HepG2 (cell line): ENCODE results near the gene DCP2. TPM values are rescaled to one million over a fixed set of nuclear protein-coding genes. Genes with fewer than 3 reads are reported as not detected.

Experiments
- DR1 ChIP-seq: sonication (generic); formaldehyde crosslinking; IDR thresholded peaks from 2 replicates; pipeline ENCODE4 v1.8.0; 2021; ENCODE audit warnings: mild to moderate bottlenecking, missing genetic modification reagents, inconsistent platforms
- FLYWCH1 ChIP-seq: sonication (generic); formaldehyde crosslinking; IDR thresholded peaks from 2 replicates; pipeline ENCODE4 v1.8.1; 2023; ENCODE audit warnings: mild to moderate bottlenecking, missing genetic modification reagents
- NCOA5 ChIP-seq: sonication (generic); formaldehyde crosslinking; IDR thresholded peaks from 2 replicates; pipeline ENCODE4 v1.4.0; 2020; ENCODE audit warnings: missing genetic modification reagents
- NKX3-1 ChIP-seq: sonication (generic); formaldehyde crosslinking; IDR thresholded peaks from 2 replicates; pipeline ENCODE4 v1.5.0; 2020; ENCODE audit warnings: missing genetic modification reagents
- NONO ChIP-seq, 2 experiments: fragments of 450-650 bp in 1 of 2; sonication (generic) in 1 of 2; formaldehyde crosslinking in 1 of 2; IDR thresholded peaks in 1 of 2; conservative IDR thresholded peaks in 1 of 2; 2 replicates each; pipeline versions ENCODE4 v1.6.1 to v1.8.0; 2017 to 2022; ENCODE audit warnings: mild to moderate bottlenecking in 1 of 2, missing genetic modification reagents in 1 of 2, moderate library complexity in 1 of 2
- NR2F1 ChIP-seq, 2 experiments: fragments of 450-650 bp in 1 of 2; formaldehyde crosslinking in 1 of 2; IDR thresholded peaks; 2 replicates each; pipeline versions ENCODE4 v1.5.0 to v1.6.1; 2016 to 2020; ENCODE audit warnings: mild to moderate bottlenecking in 1 of 2, missing compliant biosample characterization in 1 of 2, missing genetic modification reagents in 1 of 2, moderate library complexity in 1 of 2
- ONECUT2 ChIP-seq: sonication (generic); formaldehyde crosslinking; IDR thresholded peaks from 2 replicates; pipeline ENCODE4 v1.4.0; 2020; ENCODE audit warnings: missing genetic modification reagents
- PPARG ChIP-seq: conservative IDR thresholded peaks from 2 replicates; pipeline ENCODE4 v1.6.1; 2016; ENCODE audit warnings: missing biosample characterization, missing genetic modification reagents
- SP4 ChIP-seq: sonication (generic); formaldehyde crosslinking; IDR thresholded peaks from 2 replicates; pipeline ENCODE4 v1.8.1; 2023; ENCODE audit warnings: mild to moderate bottlenecking, missing genetic modification reagents
- ZMYM3 ChIP-seq: sonication (generic); formaldehyde crosslinking; IDR thresholded peaks from 2 replicates; pipeline ENCODE4 v1.5.1; 2020; ENCODE audit warnings: mild to moderate bottlenecking, missing genetic modification reagents
- ZMYM4 ChIP-seq: sonication (generic); formaldehyde crosslinking; IDR thresholded peaks from 2 replicates; pipeline ENCODE4 v1.8.1; 2023; ENCODE audit warnings: mild to moderate bottlenecking, missing genetic modification reagents
- ZNF225 ChIP-seq: sonication (generic); formaldehyde crosslinking; IDR thresholded peaks from 2 replicates; pipeline ENCODE4 v1.4.0; 2020; ENCODE audit warnings: mild to moderate bottlenecking, missing genetic modification reagents
- ZNF713 ChIP-seq: sonication (generic); formaldehyde crosslinking; IDR thresholded peaks from 2 replicates; pipeline ENCODE4 v1.4.0; 2020; ENCODE audit warnings: mild to moderate bottlenecking, missing genetic modification reagents
- polyA plus RNA-seq, 8 experiments: library from polyadenylated mRNA; depleted of rRNA in 3 of 8; stranded (reverse) in 7 of 8; unstranded in 1 of 8; fragments of >200 nt; fragmentation: Illumina TruSeq in 4 of 8; extraction: Trizol in 4 of 8; gene quantifications; 2 replicates each; pipeline versions ENCODE4 v1.2.1 to v1.2.3, GENCODE V29; 2011 to 2016; ENCODE audit warnings: low read depth in 4 of 8, missing spikeins in 1 of 8, mixed read lengths in 1 of 8; ENCODE audit not compliant: insufficient read depth in 1 of 8
- total RNA-seq, 5 experiments: library from RNA; depleted of rRNA; stranded (reverse); fragments of >200 nt; fragmentation: Illumina TruSeq; extraction: Trizol; gene quantifications; 2 replicates each; pipeline ENCODE4 v1.2.3, GENCODE V29; 2016; ENCODE audit warnings: low read depth in 1 of 5
- TF ChIP-seq, protein P1 (sequence below): sonication (generic); formaldehyde crosslinking; IDR thresholded peaks from 2 replicates; pipeline ENCODE4 v1.4.0; 2020; ENCODE audit warnings: mild to moderate bottlenecking, missing genetic modification reagents
- TF ChIP-seq, protein P2 (sequence below): sonication (generic); formaldehyde crosslinking; IDR thresholded peaks from 2 replicates; pipeline ENCODE4 v1.5.1; 2020; ENCODE audit warnings: mild to moderate bottlenecking, moderate library complexity, missing genetic modification reagents
- TF ChIP-seq, protein P3 (sequence below): sonication (generic); formaldehyde crosslinking; IDR thresholded peaks from 2 replicates; pipeline ENCODE4 v1.4.0; 2020; ENCODE audit warnings: mild to moderate bottlenecking, missing genetic modification reagents
- TF ChIP-seq, protein P4 (sequence below): IDR thresholded peaks from 2 replicates; pipeline ENCODE4 v1.6.1; 2016; ENCODE audit warnings: control low read depth
- TF ChIP-seq, protein P5 (sequence below): sonication (generic); formaldehyde crosslinking; IDR thresholded peaks from 2 replicates; pipeline ENCODE4 v1.8.1; 2022; ENCODE audit warnings: low read depth, mild to moderate bottlenecking, missing genetic modification reagents
- TF ChIP-seq, protein P6 (sequence below): sonication (generic); formaldehyde crosslinking; IDR thresholded peaks from 2 replicates; pipeline ENCODE4 v1.5.0; 2020; ENCODE audit warnings: mild to moderate bottlenecking, missing genetic modification reagents, moderate library complexity

The DCP2 gene
- total and polyA plus RNA-seq, 2 of the 13 experiments (the other 11 are each of a cell fraction or from before 2014, with no cell fraction given), result 16.2 to 63.4 TPM

DNA sequence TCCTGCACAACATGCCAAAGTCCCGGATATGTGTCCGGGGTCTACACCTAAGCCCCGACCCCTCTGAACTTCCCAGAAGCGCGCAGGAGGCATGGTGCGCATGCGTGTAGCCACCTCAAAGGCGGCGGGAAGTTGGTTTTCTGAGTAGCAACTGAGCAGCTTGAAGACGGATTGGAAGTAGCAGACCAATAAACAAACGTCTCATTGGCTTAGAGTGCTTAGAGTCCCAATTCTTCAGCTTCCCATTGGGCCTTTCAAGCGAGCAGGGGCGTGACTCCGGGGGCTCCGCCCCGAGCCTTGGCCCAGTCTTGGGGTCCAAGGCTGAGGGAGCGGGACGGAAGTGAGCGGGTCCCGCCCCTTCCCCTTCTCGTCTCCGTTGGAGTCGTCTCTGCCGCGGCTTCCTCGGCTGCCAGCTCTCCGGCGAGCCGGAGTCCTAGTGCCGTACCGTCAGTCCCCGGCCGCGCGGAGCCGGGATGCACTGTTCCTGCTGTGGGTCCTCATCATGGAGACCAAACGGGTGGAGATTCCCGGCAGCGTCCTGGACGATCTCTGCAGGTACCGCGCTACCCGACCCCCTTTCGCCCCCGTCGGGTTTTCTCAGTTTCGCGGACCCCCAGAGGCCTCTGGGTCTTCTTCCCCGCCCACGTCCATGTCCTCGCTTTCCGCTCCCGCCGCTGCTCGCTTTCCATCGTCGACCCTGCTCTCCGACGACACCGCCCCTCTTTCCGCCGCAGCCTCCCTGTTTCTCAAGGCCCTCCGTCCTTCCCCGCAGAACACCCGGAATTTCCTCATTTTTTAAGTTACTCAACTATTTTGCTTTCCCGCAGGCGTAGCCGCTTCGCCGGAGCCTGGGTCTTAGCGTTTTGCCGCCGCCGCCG, at the start of gene DCP2 (continued):
- TF ChIP-seq SP4 (CRISPR knock-in tag) (peak; percentile 92), NCOA5 (CRISPR knock-in tag) (no peak), ZNF713 (CRISPR knock-in tag) (no peak), ZNF225 (no peak), ZMYM3 (CRISPR knock-in tag) (no peak), FLYWCH1 (CRISPR knock-in tag) (no peak), PPARG (CRISPR knock-in tag) (no peak), ZMYM4 (CRISPR knock-in tag) (peak; percentile 95), NONO (IDR thresholded peaks at IDR 0.05) (no peak), NONO (CRISPR knock-in tag; conservative IDR thresholded peaks at IDR 0.05) (peak; percentile 53; the same call in 1 of the 2 replicates), ONECUT2 (CRISPR knock-in tag) (no peak), DR1 (CRISPR knock-in tag) (no peak), NKX3-1 (CRISPR knock-in tag) (peak; percentile 38; the same call in 1 of the 2 replicates), NR2F1 (CRISPR knock-in tag; IDR thresholded peaks at IDR 0.05) (no peak)
- TF ChIP-seq, protein P1, sequence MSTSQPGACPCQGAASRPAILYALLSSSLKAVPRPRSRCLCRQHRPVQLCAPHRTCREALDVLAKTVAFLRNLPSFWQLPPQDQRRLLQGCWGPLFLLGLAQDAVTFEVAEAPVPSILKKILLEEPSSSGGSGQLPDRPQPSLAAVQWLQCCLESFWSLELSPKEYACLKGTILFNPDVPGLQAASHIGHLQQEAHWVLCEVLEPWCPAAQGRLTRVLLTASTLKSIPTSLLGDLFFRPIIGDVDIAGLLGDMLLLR (CRISPR knock-in tag), result peak; percentile 72; the same call in 1 of the 2 replicates
- TF ChIP-seq, protein P2, sequence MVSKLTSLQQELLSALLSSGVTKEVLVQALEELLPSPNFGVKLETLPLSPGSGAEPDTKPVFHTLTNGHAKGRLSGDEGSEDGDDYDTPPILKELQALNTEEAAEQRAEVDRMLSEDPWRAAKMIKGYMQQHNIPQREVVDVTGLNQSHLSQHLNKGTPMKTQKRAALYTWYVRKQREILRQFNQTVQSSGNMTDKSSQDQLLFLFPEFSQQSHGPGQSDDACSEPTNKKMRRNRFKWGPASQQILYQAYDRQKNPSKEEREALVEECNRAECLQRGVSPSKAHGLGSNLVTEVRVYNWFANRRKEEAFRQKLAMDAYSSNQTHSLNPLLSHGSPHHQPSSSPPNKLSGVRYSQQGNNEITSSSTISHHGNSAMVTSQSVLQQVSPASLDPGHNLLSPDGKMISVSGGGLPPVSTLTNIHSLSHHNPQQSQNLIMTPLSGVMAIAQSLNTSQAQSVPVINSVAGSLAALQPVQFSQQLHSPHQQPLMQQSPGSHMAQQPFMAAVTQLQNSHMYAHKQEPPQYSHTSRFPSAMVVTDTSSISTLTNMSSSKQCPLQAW, result peak; percentile 14
- TF ChIP-seq, protein P3, sequence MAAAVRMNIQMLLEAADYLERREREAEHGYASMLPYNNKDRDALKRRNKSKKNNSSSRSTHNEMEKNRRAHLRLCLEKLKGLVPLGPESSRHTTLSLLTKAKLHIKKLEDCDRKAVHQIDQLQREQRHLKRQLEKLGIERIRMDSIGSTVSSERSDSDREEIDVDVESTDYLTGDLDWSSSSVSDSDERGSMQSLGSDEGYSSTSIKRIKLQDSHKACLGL, result peak; percentile 76; the same call in 1 of the 2 replicates
- TF ChIP-seq, protein P4, sequence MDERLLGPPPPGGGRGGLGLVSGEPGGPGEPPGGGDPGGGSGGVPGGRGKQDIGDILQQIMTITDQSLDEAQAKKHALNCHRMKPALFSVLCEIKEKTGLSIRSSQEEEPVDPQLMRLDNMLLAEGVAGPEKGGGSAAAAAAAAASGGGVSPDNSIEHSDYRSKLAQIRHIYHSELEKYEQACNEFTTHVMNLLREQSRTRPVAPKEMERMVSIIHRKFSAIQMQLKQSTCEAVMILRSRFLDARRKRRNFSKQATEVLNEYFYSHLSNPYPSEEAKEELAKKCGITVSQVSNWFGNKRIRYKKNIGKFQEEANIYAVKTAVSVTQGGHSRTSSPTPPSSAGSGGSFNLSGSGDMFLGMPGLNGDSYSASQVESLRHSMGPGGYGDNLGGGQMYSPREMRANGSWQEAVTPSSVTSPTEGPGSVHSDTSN, result no peak
- TF ChIP-seq, protein P5, sequence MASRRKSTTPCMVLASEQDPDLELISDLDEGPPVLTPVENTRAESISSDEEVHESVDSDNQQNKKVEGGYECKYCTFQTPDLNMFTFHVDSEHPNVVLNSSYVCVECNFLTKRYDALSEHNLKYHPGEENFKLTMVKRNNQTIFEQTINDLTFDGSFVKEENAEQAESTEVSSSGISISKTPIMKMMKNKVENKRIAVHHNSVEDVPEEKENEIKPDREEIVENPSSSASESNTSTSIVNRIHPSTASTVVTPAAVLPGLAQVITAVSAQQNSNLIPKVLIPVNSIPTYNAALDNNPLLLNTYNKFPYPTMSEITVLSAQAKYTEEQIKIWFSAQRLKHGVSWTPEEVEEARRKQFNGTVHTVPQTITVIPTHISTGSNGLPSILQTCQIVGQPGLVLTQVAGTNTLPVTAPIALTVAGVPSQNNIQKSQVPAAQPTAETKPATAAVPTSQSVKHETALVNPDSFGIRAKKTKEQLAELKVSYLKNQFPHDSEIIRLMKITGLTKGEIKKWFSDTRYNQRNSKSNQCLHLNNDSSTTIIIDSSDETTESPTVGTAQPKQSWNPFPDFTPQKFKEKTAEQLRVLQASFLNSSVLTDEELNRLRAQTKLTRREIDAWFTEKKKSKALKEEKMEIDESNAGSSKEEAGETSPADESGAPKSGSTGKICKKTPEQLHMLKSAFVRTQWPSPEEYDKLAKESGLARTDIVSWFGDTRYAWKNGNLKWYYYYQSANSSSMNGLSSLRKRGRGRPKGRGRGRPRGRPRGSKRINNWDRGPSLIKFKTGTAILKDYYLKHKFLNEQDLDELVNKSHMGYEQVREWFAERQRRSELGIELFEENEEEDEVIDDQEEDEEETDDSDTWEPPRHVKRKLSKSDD, result no peak
- TF ChIP-seq, protein P6, sequence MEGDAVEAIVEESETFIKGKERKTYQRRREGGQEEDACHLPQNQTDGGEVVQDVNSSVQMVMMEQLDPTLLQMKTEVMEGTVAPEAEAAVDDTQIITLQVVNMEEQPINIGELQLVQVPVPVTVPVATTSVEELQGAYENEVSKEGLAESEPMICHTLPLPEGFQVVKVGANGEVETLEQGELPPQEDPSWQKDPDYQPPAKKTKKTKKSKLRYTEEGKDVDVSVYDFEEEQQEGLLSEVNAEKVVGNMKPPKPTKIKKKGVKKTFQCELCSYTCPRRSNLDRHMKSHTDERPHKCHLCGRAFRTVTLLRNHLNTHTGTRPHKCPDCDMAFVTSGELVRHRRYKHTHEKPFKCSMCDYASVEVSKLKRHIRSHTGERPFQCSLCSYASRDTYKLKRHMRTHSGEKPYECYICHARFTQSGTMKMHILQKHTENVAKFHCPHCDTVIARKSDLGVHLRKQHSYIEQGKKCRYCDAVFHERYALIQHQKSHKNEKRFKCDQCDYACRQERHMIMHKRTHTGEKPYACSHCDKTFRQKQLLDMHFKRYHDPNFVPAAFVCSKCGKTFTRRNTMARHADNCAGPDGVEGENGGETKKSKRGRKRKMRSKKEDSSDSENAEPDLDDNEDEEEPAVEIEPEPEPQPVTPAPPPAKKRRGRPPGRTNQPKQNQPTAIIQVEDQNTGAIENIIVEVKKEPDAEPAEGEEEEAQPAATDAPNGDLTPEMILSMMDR (CRISPR knock-in tag), result no peak
